ENCODE results near the gene YAP1. TPM values are rescaled to one million over a fixed set of nuclear protein-coding genes. Genes with fewer than 3 reads are reported as not detected.

Gene YAP1
- total RNA-seq, 5 donors from 2014 or later (not counting 1 experiment from before 2014, with no cell fraction given): 0.23 to 0.86 (median 0.63) TPM

- ChIA-PET POLR2A (no interaction called here), CTCF (interaction anchor here (0.5 to 0.6 kb wide), 3 partner anchors 12 to 175 kb away, joined by 3 to 6 read pairs (median 3); no protein-coding TSS in a partner anchor)
- no peaks in the 10 kb centered on the region for H3K9me3 Mint-ChIP-seq
- H3K27me3 Mint-ChIP-seq: peaks cover 30 to 33% of the 10 kb centered on the region in 2 donors
- Histone ChIP-seq H3K27ac (ENCODE audit: low read length) (no peak overlapping the region), H3K36me3 (ENCODE audit: control insufficient read depth in 2 of 2, extremely low read depth in 1 of 2, insufficient read depth in 1 of 2, low read length in 1 of 2) (no peaks in the 10 kb centered on the region), H3K4me1 (ENCODE audit: control insufficient read depth in 1 of 2, extremely low read depth in 1 of 2, insufficient read depth in 2 of 2, low read length in 2 of 2) (no peaks in the 10 kb centered on the region), H3K9me3 (no peaks in the 10 kb centered on the region), H3K4me3 (ENCODE audit: control insufficient read depth in 1 of 2, extremely low read depth in 1 of 2, low read length in 1 of 2) (no peak overlapping the region), H3K27me3 (replicated peaks in 1 of 2; ENCODE audit: control insufficient read depth in 2 of 2, extremely low read depth in 1 of 2, insufficient read depth in 2 of 2, low read length in 1 of 2) (peaks cover 4 to 8% of the 10 kb centered on the region in 2 experiments)
- DNase-seq (no peak), ATAC-seq (replicated peaks in 1 of 4) (no peak)
- no peak overlapping the region for H3K4me3 Mint-ChIP-seq
- no peak overlapping the region for H3K27ac Mint-ChIP-seq
- H3K4me1 Mint-ChIP-seq: no peaks in the 10 kb centered on the region
- H3K36me3 Mint-ChIP-seq: no peaks in the 10 kb centered on the region
These were observed 104.4 kb downstream of the YAP1 start for GRCh38 chr11:102214623-102215022.

- no peak for ATAC-seq (replicated peaks in 1 of 4)
- no peak overlapping the region for H3K27ac Mint-ChIP-seq
- no CpG with 5 or more reads among the region's 2 CpGs for WGBS (ENCODE audit: insufficient coverage)
- peaks cover 4 to 8% of the 10 kb centered on the region in 2 experiments for H3K27me3 ChIP-seq (replicated peaks in 1 of 2; ENCODE audit: control insufficient read depth in 2 of 2, extremely low read depth in 1 of 2, insufficient read depth in 2 of 2, low read length in 1 of 2)
- H3K4me3 ChIP-seq (ENCODE audit: control insufficient read depth in 1 of 2, extremely low read depth in 1 of 2, low read length in 1 of 2): no peak overlapping the region
- peaks cover 27% of the 10 kb centered on the region in 2 donors for H3K27me3 Mint-ChIP-seq
- CTCF ChIA-PET: no interaction called here
- POLR2A ChIA-PET: no interaction called here
- H3K36me3 ChIP-seq (ENCODE audit: control insufficient read depth in 2 of 2, extremely low read depth in 1 of 2, insufficient read depth in 1 of 2, low read length in 1 of 2): no peaks in the 10 kb centered on the region
- H3K4me3 Mint-ChIP-seq: no peak overlapping the region
- H3K4me1 ChIP-seq (ENCODE audit: control insufficient read depth in 1 of 2, extremely low read depth in 1 of 2, insufficient read depth in 2 of 2, low read length in 2 of 2): no peaks in the 10 kb centered on the region
- no peaks in the 10 kb centered on the region for H3K4me1 Mint-ChIP-seq
- no peaks in the 10 kb centered on the region for H3K9me3 ChIP-seq
- no peaks in the 10 kb centered on the region for H3K9me3 Mint-ChIP-seq
- H3K27ac ChIP-seq (ENCODE audit: low read length): no peak overlapping the region
- no peaks in the 10 kb centered on the region for H3K36me3 Mint-ChIP-seq
- no peak for DNase-seq
These were observed 106.3 kb downstream of the YAP1 start for GRCh38 chr11:102216433-102217075.

GRCh38 chr11:102220728-102221467 is 110.7 kb downstream of the YAP1 start:
- no peak overlapping the region for H3K4me3 Mint-ChIP-seq

GRCh38 chr11:102223859-102224258 is 113.6 kb downstream of the YAP1 start:
- H3K4me1 ChIP-seq (ENCODE audit: control insufficient read depth in 1 of 2, extremely low read depth in 1 of 2, insufficient read depth in 2 of 2, low read length in 2 of 2): no peaks in the 10 kb centered on the region
- ChIA-PET CTCF (no interaction called here), POLR2A (no interaction called here)

More at GRCh38 chr11:102220728-102221467, 110.7 kb downstream of the YAP1 start:
- CTCF ChIA-PET: no interaction called here
- WGBS (ENCODE audit: insufficient coverage): 81% methylated on average over 6 of the region's 7 CpGs
- peaks cover 7 to 11% of the 10 kb centered on the region in 2 donors for H3K27me3 Mint-ChIP-seq
- Histone ChIP-seq H3K27ac (ENCODE audit: low read length) (no peak overlapping the region), H3K27me3 (replicated peaks in 1 of 2; ENCODE audit: control insufficient read depth in 2 of 2, extremely low read depth in 1 of 2, insufficient read depth in 2 of 2, low read length in 1 of 2) (peaks cover 0 to under 1% of the 10 kb centered on the region in 2 experiments), H3K4me1 (ENCODE audit: control insufficient read depth in 1 of 2, extremely low read depth in 1 of 2, insufficient read depth in 2 of 2, low read length in 2 of 2) (no peaks in the 10 kb centered on the region), H3K36me3 (ENCODE audit: control insufficient read depth in 2 of 2, extremely low read depth in 1 of 2, insufficient read depth in 1 of 2, low read length in 1 of 2) (no peaks in the 10 kb centered on the region), H3K9me3 (no peaks in the 10 kb centered on the region), H3K4me3 (ENCODE audit: control insufficient read depth in 1 of 2, extremely low read depth in 1 of 2, low read length in 1 of 2) (no peak overlapping the region)
- no peaks in the 10 kb centered on the region for H3K36me3 Mint-ChIP-seq
- no peak overlapping the region for H3K27ac Mint-ChIP-seq
- no peak for ATAC-seq (replicated peaks in 1 of 4)
- POLR2A ChIA-PET: no interaction called here
- no peaks in the 10 kb centered on the region for H3K4me1 Mint-ChIP-seq
- DNase-seq: no peak
- no peaks in the 10 kb centered on the region for H3K9me3 Mint-ChIP-seq

GRCh38 chr11:102225689-102226568 is 115.7 kb downstream of the YAP1 start:
- peaks cover 3 to 8% of the 10 kb centered on the region in 2 donors for H3K27me3 Mint-ChIP-seq
- ChIA-PET CTCF (interaction anchor here in 1 of 2 donors (0.7 to 1.3 kb wide), 2 partner anchors 11 to 43 kb away, joined by 3 read pairs; no protein-coding TSS in a partner anchor), POLR2A (no interaction called here)
- DNase-seq (no peak), ATAC-seq (replicated peaks in 1 of 4) (no peak)
- WGBS (ENCODE audit: insufficient coverage): 100% methylated on average over 1 of the region's 4 CpGs
- Histone ChIP-seq H3K36me3 (ENCODE audit: control insufficient read depth in 2 of 2, extremely low read depth in 1 of 2, insufficient read depth in 1 of 2, low read length in 1 of 2) (no peaks in the 10 kb centered on the region), H3K4me3 (ENCODE audit: control insufficient read depth in 1 of 2, extremely low read depth in 1 of 2, low read length in 1 of 2) (no peak overlapping the region), H3K27me3 (replicated peaks in 1 of 2; ENCODE audit: control insufficient read depth in 2 of 2, extremely low read depth in 1 of 2, insufficient read depth in 2 of 2, low read length in 1 of 2) (no peaks in the 10 kb centered on the region), H3K4me1 (ENCODE audit: control insufficient read depth in 1 of 2, extremely low read depth in 1 of 2, insufficient read depth in 2 of 2, low read length in 2 of 2) (no peaks in the 10 kb centered on the region), H3K27ac (ENCODE audit: low read length) (no peak overlapping the region), H3K9me3 (no peaks in the 10 kb centered on the region)
- no peak overlapping the region for H3K27ac Mint-ChIP-seq
- H3K4me3 Mint-ChIP-seq: no peak overlapping the region
- H3K36me3 Mint-ChIP-seq: no peaks in the 10 kb centered on the region
- no peaks in the 10 kb centered on the region for H3K4me1 Mint-ChIP-seq
- no peaks in the 10 kb centered on the region for H3K9me3 Mint-ChIP-seq

More at GRCh38 chr11:102223859-102224258, 113.6 kb downstream of the YAP1 start:
- DNase-seq: no peak
- no peaks in the 10 kb centered on the region for H3K27me3 ChIP-seq (replicated peaks in 1 of 2; ENCODE audit: control insufficient read depth in 2 of 2, extremely low read depth in 1 of 2, insufficient read depth in 2 of 2, low read length in 1 of 2)
- Mint-ChIP-seq H3K36me3 (no peaks in the 10 kb centered on the region), H3K9me3 (no peaks in the 10 kb centered on the region), H3K27me3 (peaks cover 0 to 10% of the 10 kb centered on the region in 2 donors), H3K4me3 (no peak overlapping the region), H3K27ac (no peak overlapping the region), H3K4me1 (no peaks in the 10 kb centered on the region)
- no peak overlapping the region for H3K4me3 ChIP-seq (ENCODE audit: control insufficient read depth in 1 of 2, extremely low read depth in 1 of 2, low read length in 1 of 2)
- no peak overlapping the region for H3K27ac ChIP-seq (ENCODE audit: low read length)
- H3K9me3 ChIP-seq: no peaks in the 10 kb centered on the region
- no peak for ATAC-seq (replicated peaks in 1 of 4)
- H3K36me3 ChIP-seq (ENCODE audit: control insufficient read depth in 2 of 2, extremely low read depth in 1 of 2, insufficient read depth in 1 of 2, low read length in 1 of 2): no peaks in the 10 kb centered on the region
- no CpG with 5 or more reads among the region's 2 CpGs for WGBS (ENCODE audit: insufficient coverage)

GRCh38 chr11:102226702-102227490 is 116.6 kb downstream of the YAP1 start:
- no peak for DNase-seq
- Histone ChIP-seq H3K9me3 (no peaks in the 10 kb centered on the region), H3K36me3 (ENCODE audit: control insufficient read depth in 2 of 2, extremely low read depth in 1 of 2, insufficient read depth in 1 of 2, low read length in 1 of 2) (no peaks in the 10 kb centered on the region), H3K27me3 (replicated peaks in 1 of 2; ENCODE audit: control insufficient read depth in 2 of 2, extremely low read depth in 1 of 2, insufficient read depth in 2 of 2, low read length in 1 of 2) (no peaks in the 10 kb centered on the region), H3K4me1 (ENCODE audit: control insufficient read depth in 1 of 2, extremely low read depth in 1 of 2, insufficient read depth in 2 of 2, low read length in 2 of 2) (no peaks in the 10 kb centered on the region), H3K27ac (ENCODE audit: low read length) (no peak overlapping the region), H3K4me3 (ENCODE audit: control insufficient read depth in 1 of 2, extremely low read depth in 1 of 2, low read length in 1 of 2) (no peak overlapping the region)
- no peak overlapping the region for H3K4me3 Mint-ChIP-seq
- WGBS (ENCODE audit: insufficient coverage): no CpG with 5 or more reads among the region's 9 CpGs
- H3K9me3 Mint-ChIP-seq: no peaks in the 10 kb centered on the region
- no peak overlapping the region for H3K27ac Mint-ChIP-seq
- ATAC-seq (replicated peaks in 1 of 4): no peak
- no peaks in the 10 kb centered on the region for H3K36me3 Mint-ChIP-seq
- POLR2A ChIA-PET: no interaction called here
- H3K27me3 Mint-ChIP-seq: peaks cover 6 to 15% of the 10 kb centered on the region in 2 donors
- no peaks in the 10 kb centered on the region for H3K4me1 Mint-ChIP-seq
- CTCF ChIA-PET: interaction anchor here (0.6 to 0.7 kb wide), 2 partner anchors 12 kb away, joined by 3 read pairs; no protein-coding TSS in a partner anchor
